ENCODE measurements around the gene EFNA5. TPM values are rescaled to one million over a fixed set of nuclear protein-coding genes. Genes with fewer than 3 reads are reported as not detected.

Gene EFNA5
- total and polyA plus RNA-seq, 2 of the 8 experiments (the other 6 are each of a cell fraction or from before 2014, with no cell fraction given): 9.6 to 21.8 TPM

- no peak for FAIRE-seq
- no peaks in the 10 kb centered on the region for H3K9me3 ChIP-seq (ENCODE audit: insufficient read depth in 2 of 2, low read depth in 1 of 2, low read length in 1 of 2)
- H2BK20ac ChIP-seq (ENCODE audit: low read length): no peak overlapping the region
- no peaks in the 10 kb centered on the region; the same call in 1 of the 2 replicates for H3K79me1 ChIP-seq (ENCODE audit: low read depth, low read length)
- ChIA-PET CTCF (ENCODE audit: partially characterized antibody) (interaction anchor here (1.0 to 1.3 kb wide), 2 partner anchors 18 to 143 kb away, joined by 3 read pairs; no protein-coding TSS in a partner anchor), POLR2A (ENCODE audit: partially characterized antibody) (no interaction called here)
- H3K4ac ChIP-seq (replicated peaks; ENCODE audit: insufficient read length, low read depth, low read length): no peak overlapping the region
- no peak overlapping the region for H2BK15ac ChIP-seq (ENCODE audit: low read length)
- no peak overlapping the region for H3K9ac ChIP-seq (replicated peaks in 1 of 4; ENCODE audit: extremely low read depth in 1 of 4, low read depth in 3 of 4, low read length in 3 of 4)
- 0 out of 4 replicates have a peak overlapping the region, but pooled peaks of 1 of the 2 experiments have one; percentile 22 for H3K4me2 ChIP-seq (ENCODE audit: insufficient read depth in 1 of 2, low read depth in 2 of 2, low read length in 2 of 2)
- 81% methylated on average over 8 of the region's 8 CpGs; no CpG with 5 or more reads in 1 of the 2 experiments for WGBS, 2 experiments (ENCODE audit: extremely low coverage in 1 of 2, insufficient coverage in 1 of 2, insufficient read length in 1 of 2, insufficient replicate concordance in 2 of 2, low coverage in 1 of 2, low lambda C conversion rate in 2 of 2, missing lambda C conversion rate in 1 of 2)
- H3K79me2 ChIP-seq (ENCODE audit: control insufficient read depth in 1 of 2, insufficient read depth in 2 of 2, low read length in 2 of 2): peaks cover 0 to 26% of the 10 kb centered on the region in 2 experiments; a peak in 3 of 4 replicates
- H3K14ac ChIP-seq (ENCODE audit: insufficient read length): no peak overlapping the region
- H3K56ac ChIP-seq (replicated peaks; ENCODE audit: insufficient read length, low read depth, low read length): no peak overlapping the region
- H2AFZ ChIP-seq (ENCODE audit: low read length): no peak overlapping the region
- H4K20me1 ChIP-seq (replicated peaks in 1 of 2; ENCODE audit: control insufficient read depth in 1 of 2, insufficient read depth in 2 of 2, low read length in 2 of 2): no peaks in the 10 kb centered on the region
- H3K23me2 ChIP-seq (ENCODE audit: low read depth, low read length): no peaks in the 10 kb centered on the region
- no peak overlapping the region for H2AK5ac ChIP-seq (ENCODE audit: low read depth, low read length)
- no peak overlapping the region for H3K4me3 ChIP-seq (ENCODE audit: extremely low read depth in 1 of 4, insufficient read depth in 2 of 4, low read depth in 3 of 4, low read length in 4 of 4)
- no peaks in the 10 kb centered on the region for H3K36me3 ChIP-seq (ENCODE audit: control insufficient read depth in 2 of 4, insufficient read depth in 4 of 4, low read length in 3 of 4)
- no peak overlapping the region for H4K91ac ChIP-seq (replicated peaks; ENCODE audit: insufficient read length, low read length)
- no peak for DNase-seq (ENCODE audit: low read depth in 1 of 2, low spot score in 2 of 2)
- no peak overlapping the region for H3K27ac ChIP-seq (ENCODE audit: low read depth, low read length)
- H3K23ac ChIP-seq (ENCODE audit: insufficient read length): no peak overlapping the region
- no peaks in the 10 kb centered on the region for H3K27me3 ChIP-seq (replicated peaks in 1 of 4; ENCODE audit: control insufficient read depth in 3 of 4, extremely low read depth in 1 of 4, insufficient read depth in 3 of 4, low read length in 3 of 4)
- no peak overlapping the region for H2BK5ac ChIP-seq (ENCODE audit: low read depth, low read length)
- no peak overlapping the region for H4K8ac ChIP-seq (ENCODE audit: extremely low read depth, insufficient read depth, low read length)
- H3K18ac ChIP-seq (ENCODE audit: extremely low read depth, low read length): no peak overlapping the region
- H2BK120ac ChIP-seq (replicated peaks; ENCODE audit: low read depth, low read length): no peak overlapping the region
- peak overlapping the region; percentile 6; the same call in 1 of the 2 replicates for H2BK12ac ChIP-seq (ENCODE audit: low read depth, low read length)
- no peak overlapping the region for H4K5ac ChIP-seq (ENCODE audit: insufficient read length, low read depth, low read length)
- peaks cover 0 to 26% (median 13%) of the 10 kb centered on the region in 4 experiments; a peak in 6 of 7 replicates for H3K4me1 ChIP-seq (replicated peaks in 1 of 4; ENCODE audit: control insufficient read depth in 3 of 4, insufficient read depth in 4 of 4, low read length in 3 of 4)
- TF ChIP-seq POLR2A (IDR thresholded peaks at IDR 0.05; ENCODE audit: control extremely low read depth in 1 of 2, low read depth in 2 of 2, low read length in 2 of 2) (no peak), RBBP5 (IDR thresholded peaks at IDR 0.05; ENCODE audit: borderline replicate concordance, low read depth, low read length) (no peak), TEAD4 (IDR thresholded peaks at IDR 0.05; ENCODE audit: low read depth, low read length) (no peak), RXRA (IDR thresholded peaks at IDR 0.05; ENCODE audit: insufficient read depth, low read depth, low read length) (no peak), POLR2AphosphoS5 (IDR thresholded peaks at IDR 0.05; ENCODE audit: low read depth, low read length) (no peak), CREB1 (IDR thresholded peaks at IDR 0.05) (no peak), SP1 (IDR thresholded peaks at IDR 0.05; ENCODE audit: low read depth, low read length) (no peak), EZH2 (IDR thresholded peaks at IDR 0.05; ENCODE audit: low read depth, low read length, severe bottlenecking) (no peak), BACH1 (IDR thresholded peaks at IDR 0.05; ENCODE audit: low read length) (no peak), ZNF274 (IDR thresholded peaks at IDR 0.05; ENCODE audit: borderline replicate concordance, extremely low read depth, low read length) (no peak), CTCF (IDR thresholded peaks at IDR 0.05; ENCODE audit: control extremely low read depth in 1 of 3, insufficient read depth in 1 of 3, low read depth in 1 of 3, low read length in 3 of 3) (no peak), SP2 (IDR thresholded peaks at IDR 0.05; ENCODE audit: low read length) (no peak)
These were observed 93.3 kb downstream of the EFNA5 start for GRCh38 chr5:107577394-107577950.

Data from H1 (cell line).